ENCODE data around the gene IMPA2.
"Not testable (repeated sequence)": the region's sequence is repeated elsewhere in the genome, so short reads cannot be mapped to it uniquely, and the experiment has no call there.

Gene IMPA2

GRCh38 chr18:11960743-11961380, 20.4 kb upstream of the IMPA2 start:
- in situ Hi-C loops (cut with HindIII; ENCODE audit: low sequenced_read_pairs), result no loop called here

DNA sequence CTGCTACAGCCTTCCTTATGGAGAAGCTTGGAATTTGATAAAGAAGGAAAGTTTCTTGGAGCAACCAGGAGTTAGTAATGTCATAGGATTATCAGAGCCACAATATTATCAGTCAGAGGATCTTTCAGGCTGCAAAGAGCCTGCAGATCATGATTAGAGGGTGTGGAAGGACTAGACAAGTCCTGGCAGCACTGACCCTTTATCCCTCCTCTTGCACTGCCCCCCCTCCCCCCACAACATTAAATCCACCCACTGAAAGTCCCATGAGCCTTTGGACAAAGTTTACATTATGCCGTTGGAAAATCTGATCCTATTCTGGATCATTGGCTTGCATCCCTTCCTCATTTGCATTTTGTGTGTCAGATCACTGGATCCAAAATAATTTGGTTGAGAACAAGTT, 18.7 kb upstream of the IMPA2 start:
- in situ Hi-C loops (cut with HindIII; ENCODE audit: low sequenced_read_pairs), result no loop called here

- in situ Hi-C loops (cut with HindIII; ENCODE audit: low sequenced_read_pairs), result no loop called here
Measured at GRCh38 chr18:11963991-11964484, 17.3 kb upstream of the IMPA2 start.

DNA sequence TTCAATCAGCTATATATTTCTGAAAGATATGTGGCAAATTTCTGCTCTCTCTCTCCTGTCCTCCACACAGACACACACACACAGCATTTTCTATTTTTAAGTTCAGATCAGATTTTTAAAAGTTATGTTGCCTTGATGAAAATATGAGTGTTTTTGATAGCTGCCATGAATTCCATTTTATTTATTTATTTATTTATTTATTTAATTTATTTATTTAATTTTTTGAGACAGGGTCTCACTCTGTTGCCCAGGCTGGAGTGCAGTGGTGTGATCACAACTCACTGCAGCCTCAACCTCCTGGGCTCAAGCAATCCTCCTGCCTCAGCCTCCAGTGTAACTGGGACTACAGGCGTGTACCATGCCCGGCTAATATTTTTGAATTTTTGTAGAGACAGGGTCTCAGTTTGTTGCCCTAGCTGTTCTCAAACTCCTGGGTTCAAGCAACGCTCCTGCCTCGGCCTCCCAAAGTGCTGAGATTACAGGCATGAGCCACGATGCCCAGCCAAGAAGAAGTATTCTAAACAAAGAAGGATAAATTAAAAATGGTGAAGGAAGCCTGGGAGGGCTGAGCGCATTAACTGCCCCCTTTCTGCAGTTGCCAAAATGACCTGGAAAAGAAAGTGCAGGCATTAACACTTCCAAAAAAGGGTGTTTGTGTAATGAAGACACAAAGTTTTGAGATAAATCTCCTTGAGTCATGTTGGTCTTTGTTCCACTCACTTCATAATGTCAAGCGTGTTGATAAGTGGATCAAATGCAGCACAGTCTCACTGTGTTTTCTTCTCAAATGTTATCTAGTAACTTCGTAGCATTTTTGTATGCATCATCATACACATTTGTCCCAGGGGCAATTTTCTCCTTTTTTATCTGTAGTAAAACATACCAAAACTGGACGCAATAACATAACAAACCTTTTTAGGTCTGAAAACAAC, 11.1 kb upstream of the IMPA2 start:
- in situ Hi-C loops (cut with HindIII; ENCODE audit: low sequenced_read_pairs), result no loop called here

DNA sequence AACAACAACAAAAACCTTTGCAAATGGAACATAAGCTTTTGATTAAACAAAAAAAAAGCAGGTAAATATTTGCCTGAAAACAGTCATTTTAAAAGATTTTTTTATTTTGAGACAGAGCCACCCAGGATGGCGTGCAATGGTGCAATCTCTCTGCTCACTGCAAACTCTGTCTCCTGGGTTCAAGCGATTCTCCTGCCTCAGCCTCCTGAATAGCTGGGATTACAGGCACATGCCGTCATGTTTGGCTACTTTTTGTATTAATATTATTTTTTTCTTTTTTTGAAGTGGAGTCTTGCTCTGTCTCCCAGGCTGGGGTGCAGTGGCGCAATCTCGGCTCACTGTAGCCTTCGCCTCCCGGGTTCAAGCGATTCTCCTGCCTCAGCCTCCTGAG, 10.5 kb upstream of the IMPA2 start:
- in situ Hi-C loops (cut with HindIII; ENCODE audit: low sequenced_read_pairs), result not testable (repeated sequence)

DNA sequence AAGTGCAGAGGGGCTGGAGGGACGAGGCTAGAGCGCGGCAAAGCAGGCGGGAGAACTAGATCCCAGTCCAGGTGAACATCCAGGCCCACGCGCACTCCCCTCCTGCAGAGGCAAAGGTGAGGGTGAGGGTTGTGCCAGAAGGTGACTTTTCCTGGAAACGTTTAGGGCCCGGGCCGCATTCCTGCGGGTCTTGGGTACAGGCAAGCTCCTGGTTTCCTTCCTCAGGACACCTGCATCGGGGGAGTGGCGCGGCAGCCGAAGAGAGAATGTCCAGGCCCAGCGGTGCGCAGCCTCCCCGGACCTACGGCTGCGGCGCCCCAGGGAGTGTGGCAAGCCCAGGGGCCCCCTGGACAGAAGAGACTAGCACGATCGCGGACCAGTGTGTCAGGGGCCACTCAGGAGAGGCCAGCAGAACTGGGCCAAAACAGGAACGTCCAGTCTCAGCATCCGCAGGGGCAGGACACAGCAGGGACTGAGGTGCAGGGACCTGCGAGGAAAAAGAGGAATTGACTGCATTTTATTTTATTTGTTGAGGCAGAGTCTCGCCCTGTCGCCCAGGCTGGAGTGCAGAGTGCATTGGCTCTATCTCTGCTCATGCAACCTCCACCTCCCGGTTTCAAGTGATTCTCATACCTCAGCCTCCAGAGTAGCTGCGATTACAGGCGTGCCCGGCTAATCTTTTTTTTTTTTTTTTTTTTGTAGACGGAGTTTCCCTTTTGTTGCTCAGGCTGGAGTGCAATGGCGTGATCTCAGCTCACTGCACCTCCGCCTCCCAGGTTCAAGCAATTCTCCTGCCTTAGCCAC, 8.7 kb upstream of the IMPA2 start:
- in situ Hi-C loops (cut with HindIII; ENCODE audit: low sequenced_read_pairs), result no loop called here

- in situ Hi-C loops (cut with HindIII; ENCODE audit: low sequenced_read_pairs), result no loop called here
Measured at GRCh38 chr18:11974741-11975325, 6.5 kb upstream of the IMPA2 start.

DNA sequence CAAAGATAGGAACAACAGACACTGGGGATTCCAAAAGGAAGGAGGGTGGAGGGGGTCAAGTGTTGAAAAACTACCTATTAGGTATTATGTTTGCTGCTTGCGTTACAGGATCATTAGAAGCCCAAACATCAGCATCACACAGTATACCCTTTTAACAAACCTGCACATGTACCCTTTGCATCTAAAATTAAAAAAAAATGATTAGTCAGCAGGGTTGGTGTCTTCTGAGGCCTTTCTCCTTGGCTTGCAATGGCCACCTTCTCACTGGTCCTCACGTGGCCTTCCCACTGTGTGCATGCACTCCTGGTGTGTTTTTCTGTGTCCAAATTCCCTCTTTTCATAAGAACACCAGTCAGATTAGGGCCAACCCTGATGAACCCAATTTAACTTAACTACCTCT, 5.6 kb upstream of the IMPA2 start:
- in situ Hi-C loops (cut with HindIII; ENCODE audit: low sequenced_read_pairs), result no loop called here

- in situ Hi-C loops (cut with HindIII; ENCODE audit: low sequenced_read_pairs), result no loop called here
Measured at GRCh38 chr18:11976315-11977152, 4.8 kb upstream of the IMPA2 start.

DNA sequence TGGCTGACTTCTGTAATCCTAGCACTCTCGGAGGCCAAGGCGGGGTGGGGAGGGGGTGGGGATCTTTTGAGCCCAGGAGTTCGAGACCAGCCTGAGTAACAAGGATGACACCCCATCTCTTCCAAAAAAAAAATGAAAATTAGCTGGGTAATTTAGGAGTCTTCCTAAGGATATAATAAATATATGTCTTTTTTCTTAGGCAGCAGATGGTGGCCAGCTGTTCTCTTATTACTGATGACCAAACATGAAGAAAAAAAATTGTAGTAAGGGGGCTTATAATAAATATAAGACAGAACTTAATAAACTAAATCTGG, 4.2 kb upstream of the IMPA2 start:
- in situ Hi-C loops (cut with HindIII; ENCODE audit: low sequenced_read_pairs), result no loop called here

- in situ Hi-C loops (cut with HindIII; ENCODE audit: low sequenced_read_pairs), result no loop called here
Measured at GRCh38 chr18:11978956-11979355, 2.4 kb upstream of the IMPA2 start.

DNA sequence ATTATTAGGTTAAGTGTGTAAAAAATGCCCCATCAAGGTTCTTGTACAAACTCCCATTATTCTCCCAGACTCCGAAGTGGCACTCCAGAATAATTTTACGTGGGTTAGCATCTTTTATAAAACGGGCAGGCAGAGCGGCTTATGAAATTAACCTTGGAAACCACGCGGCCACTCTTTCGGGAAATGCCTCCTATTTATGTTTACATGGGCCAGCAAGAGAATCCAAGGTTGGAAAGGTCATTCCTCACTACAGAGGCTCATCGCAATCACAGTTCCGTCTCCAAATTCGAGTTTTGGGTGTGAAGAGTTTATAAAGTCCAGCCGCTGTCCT, 1.2 kb upstream of the IMPA2 start:
- in situ Hi-C loops (cut with HindIII; ENCODE audit: low sequenced_read_pairs), result no loop called here

GRCh38 chr18:11980494-11981191, 664 bp upstream of the IMPA2 start:
- in situ Hi-C loops (cut with HindIII; ENCODE audit: low sequenced_read_pairs), result no loop called here

GRCh38 chr18:11981543-11982366, 448 bp downstream of the IMPA2 start:
- in situ Hi-C loops (cut with HindIII; ENCODE audit: low sequenced_read_pairs), result no loop called here

- in situ Hi-C loops (cut with HindIII; ENCODE audit: low sequenced_read_pairs), result no loop called here
Measured at GRCh38 chr18:11982981-11983380, 1.7 kb downstream of the IMPA2 start.

GRCh38 chr18:11983592-11983991, 2.3 kb downstream of the IMPA2 start:
- in situ Hi-C loops (cut with HindIII; ENCODE audit: low sequenced_read_pairs), result no loop called here

- in situ Hi-C loops (cut with HindIII; ENCODE audit: low sequenced_read_pairs), result no loop called here
Measured at GRCh38 chr18:11984091-11984490, 2.8 kb downstream of the IMPA2 start.

GRCh38 chr18:11985586-11985985, 4.3 kb downstream of the IMPA2 start:
- in situ Hi-C loops (cut with HindIII; ENCODE audit: low sequenced_read_pairs), result no loop called here

DNA sequence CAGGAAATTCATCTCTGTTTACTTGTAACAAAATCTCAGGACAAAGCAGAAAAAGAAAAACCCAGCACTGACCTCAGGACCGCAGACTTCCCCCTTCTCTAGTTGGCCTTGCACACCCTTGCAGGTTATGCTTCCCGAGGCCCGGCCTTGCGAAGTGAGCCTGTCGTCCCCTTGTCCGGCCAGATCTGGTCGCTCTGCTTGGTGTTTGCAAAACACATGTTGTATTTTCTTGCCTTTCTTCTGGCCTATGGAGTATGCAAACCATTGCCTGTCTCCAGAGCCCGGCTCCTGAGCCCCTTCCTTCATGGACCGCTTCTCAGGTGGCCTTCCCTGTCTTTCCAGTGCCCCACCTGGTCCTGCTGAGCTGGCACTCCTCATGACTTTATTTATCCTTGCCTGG, 4.8 kb downstream of the IMPA2 start:
- in situ Hi-C loops (cut with HindIII; ENCODE audit: low sequenced_read_pairs), result no loop called here

Measured in DLD1 (cell line).